ENCODE data around the gene WSB1. TPM values are rescaled to one million over a fixed set of nuclear protein-coding genes. Genes with fewer than 3 reads are reported as not detected.

The WSB1 gene
- total RNA-seq, 4 donors from 2014 or later = 89.2 to 218 (median 168) TPM

GRCh38 chr17:27362909-27363308, 69.0 kb downstream of the WSB1 start:
- intact Hi-C loops (cut with DNase I) = no loop called here

GRCh38 chr17:27363326-27363725, 69.4 kb downstream of the WSB1 start:
- Histone ChIP-seq H3K27ac (no peak overlapping the region), H3K36me3 (no peaks in the 10 kb centered on the region), H3K27me3 (no peaks in the 10 kb centered on the region), H3K9me3 (no peaks in the 10 kb centered on the region), H3K4me1 (no peaks in the 10 kb centered on the region), H3K4me3 (replicated peaks in 1 of 3) (no peak overlapping the region)
- TF ChIP-seq CTCF (IDR thresholded peaks at IDR 0.05) (no peak), POLR2A (IDR thresholded peaks at IDR 0.05) (no peak)
- intact Hi-C loops (cut with DNase I) = no loop called here
- 66 to 74% methylated on average over 3 of the region's 3 CpGs for WGBS, 2 donors
- DNase-seq = no peak

More at GRCh38 chr17:27362909-27363308, 69.0 kb downstream of the WSB1 start:
- Histone ChIP-seq H3K4me3 (replicated peaks in 1 of 3) (no peak overlapping the region), H3K9me3 (no peaks in the 10 kb centered on the region), H3K27ac (no peak overlapping the region), H3K27me3 (no peaks in the 10 kb centered on the region), H3K4me1 (no peaks in the 10 kb centered on the region), H3K36me3 (no peaks in the 10 kb centered on the region)
- TF ChIP-seq CTCF (IDR thresholded peaks at IDR 0.05) (no peak), POLR2A (IDR thresholded peaks at IDR 0.05) (no peak)
- DNase-seq = no peak
- WGBS, 2 donors = 82 to 86% methylated on average over 7 of the region's 7 CpGs

Small RNAs within 50 kb of the gene (microRNA-seq; reads per million reads assigned to microRNA genes)
- not detected for gene MIR4522

Small RNAs within 50 kb of the gene (small RNA-seq; reads per million reads assigned to genes)
- not detected for gene MIR4522

Other genes with a start within 250 kb of the WSB1 start
- gene KSR1, start 162.3 kb downstream of the WSB1 start, total RNA-seq = 10 to 100 TPM; 35.9 to 75.5 (median 67.7) TPM